ENCODE measurements around the gene CNTN4.
"Not testable (repeated sequence)": the region's sequence is repeated elsewhere in the genome, so short reads cannot be mapped to it uniquely, and the experiment has no call there.

Gene CNTN4

GRCh38 chr3:2523281-2523836 lies 424.7 kb downstream of the CNTN4 start:
- Histone ChIP-seq H4K20me1 (ENCODE audit: insufficient read depth, low read length) (no peaks in the 10 kb centered on the region), H3F3A (ENCODE audit: insufficient read depth, low read length) (no peaks in the 10 kb centered on the region), H3K4me2 (ENCODE audit: low read depth, low read length) (no peak overlapping the region), H3K36me3 (replicated peaks; ENCODE audit: insufficient read depth, low read length) (no peaks in the 10 kb centered on the region), H2AFZ (ENCODE audit: low read length) (no peak overlapping the region), H3K9ac (ENCODE audit: low read length) (no peak overlapping the region), H3K4me3 (ENCODE audit: low read length) (no peak overlapping the region), H3K27me3 (replicated peaks; ENCODE audit: insufficient read depth, low read length) (no peaks in the 10 kb centered on the region), H3K27ac (ENCODE audit: low read length) (no peak overlapping the region), H3K4me1 (ENCODE audit: low read length) (no peaks in the 10 kb centered on the region), H3K9me2 (replicated peaks; ENCODE audit: insufficient read depth, low read length) (no peaks in the 10 kb centered on the region), H3K9me3 (replicated peaks; ENCODE audit: insufficient read depth, low read length) (no peaks in the 10 kb centered on the region), H3K79me2 (ENCODE audit: low read length) (no peaks in the 10 kb centered on the region)
- no peak for DNase-seq
- TF ChIP-seq EZH2 (optimal IDR thresholded peaks at IDR 0.05; ENCODE audit: low read depth, low read length) (no peak), EZH2phosphoT487 (IDR thresholded peaks at IDR 0.05; ENCODE audit: low read length) (no peak)
- TF ChIP-seq, protein P1, sequence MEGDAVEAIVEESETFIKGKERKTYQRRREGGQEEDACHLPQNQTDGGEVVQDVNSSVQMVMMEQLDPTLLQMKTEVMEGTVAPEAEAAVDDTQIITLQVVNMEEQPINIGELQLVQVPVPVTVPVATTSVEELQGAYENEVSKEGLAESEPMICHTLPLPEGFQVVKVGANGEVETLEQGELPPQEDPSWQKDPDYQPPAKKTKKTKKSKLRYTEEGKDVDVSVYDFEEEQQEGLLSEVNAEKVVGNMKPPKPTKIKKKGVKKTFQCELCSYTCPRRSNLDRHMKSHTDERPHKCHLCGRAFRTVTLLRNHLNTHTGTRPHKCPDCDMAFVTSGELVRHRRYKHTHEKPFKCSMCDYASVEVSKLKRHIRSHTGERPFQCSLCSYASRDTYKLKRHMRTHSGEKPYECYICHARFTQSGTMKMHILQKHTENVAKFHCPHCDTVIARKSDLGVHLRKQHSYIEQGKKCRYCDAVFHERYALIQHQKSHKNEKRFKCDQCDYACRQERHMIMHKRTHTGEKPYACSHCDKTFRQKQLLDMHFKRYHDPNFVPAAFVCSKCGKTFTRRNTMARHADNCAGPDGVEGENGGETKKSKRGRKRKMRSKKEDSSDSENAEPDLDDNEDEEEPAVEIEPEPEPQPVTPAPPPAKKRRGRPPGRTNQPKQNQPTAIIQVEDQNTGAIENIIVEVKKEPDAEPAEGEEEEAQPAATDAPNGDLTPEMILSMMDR (IDR thresholded peaks at IDR 0.05; ENCODE audit: low read length): no peak

DNA sequence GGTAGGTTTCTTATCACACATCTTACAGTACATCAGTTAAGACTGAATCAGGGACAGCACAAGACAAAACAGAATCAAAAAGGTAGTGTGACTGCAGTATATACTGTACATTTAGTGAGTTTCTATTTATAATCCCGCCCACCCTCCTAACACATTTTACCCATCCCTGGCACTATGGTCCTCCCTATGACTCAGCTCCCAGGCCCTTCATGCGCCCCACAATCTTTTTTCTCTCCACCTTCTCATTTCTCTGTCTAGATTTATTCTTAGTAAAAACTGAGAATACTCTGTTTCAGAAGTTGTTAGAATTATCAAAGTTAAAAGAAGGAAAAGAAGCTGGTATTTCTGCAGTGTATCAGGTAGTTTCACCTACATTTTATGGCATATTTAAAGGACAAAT lies 427.3 kb downstream of the CNTN4 start:
- Histone ChIP-seq H3K9me2 (replicated peaks; ENCODE audit: insufficient read depth, low read length) (no peaks in the 10 kb centered on the region), H2AFZ (ENCODE audit: low read length) (no peak overlapping the region), H3K4me1 (ENCODE audit: low read length) (no peaks in the 10 kb centered on the region), H3K9me3 (replicated peaks; ENCODE audit: insufficient read depth, low read length) (no peaks in the 10 kb centered on the region), H3K27me3 (replicated peaks; ENCODE audit: insufficient read depth, low read length) (no peaks in the 10 kb centered on the region), H3K9ac (ENCODE audit: low read length) (no peak overlapping the region), H3K27ac (ENCODE audit: low read length) (no peak overlapping the region), H3K79me2 (ENCODE audit: low read length) (no peaks in the 10 kb centered on the region), H3F3A (ENCODE audit: insufficient read depth, low read length) (no peaks in the 10 kb centered on the region), H3K36me3 (replicated peaks; ENCODE audit: insufficient read depth, low read length) (no peaks in the 10 kb centered on the region), H3K4me3 (ENCODE audit: low read length) (no peak overlapping the region), H4K20me1 (ENCODE audit: insufficient read depth, low read length) (no peaks in the 10 kb centered on the region), H3K4me2 (ENCODE audit: low read depth, low read length) (no peak overlapping the region)
- TF ChIP-seq, protein P1 (IDR thresholded peaks at IDR 0.05; ENCODE audit: low read length): no peak
- TF ChIP-seq EZH2phosphoT487 (IDR thresholded peaks at IDR 0.05; ENCODE audit: low read length) (no peak), EZH2 (optimal IDR thresholded peaks at IDR 0.05; ENCODE audit: low read depth, low read length) (no peak)
- DNase-seq: no peak

DNA sequence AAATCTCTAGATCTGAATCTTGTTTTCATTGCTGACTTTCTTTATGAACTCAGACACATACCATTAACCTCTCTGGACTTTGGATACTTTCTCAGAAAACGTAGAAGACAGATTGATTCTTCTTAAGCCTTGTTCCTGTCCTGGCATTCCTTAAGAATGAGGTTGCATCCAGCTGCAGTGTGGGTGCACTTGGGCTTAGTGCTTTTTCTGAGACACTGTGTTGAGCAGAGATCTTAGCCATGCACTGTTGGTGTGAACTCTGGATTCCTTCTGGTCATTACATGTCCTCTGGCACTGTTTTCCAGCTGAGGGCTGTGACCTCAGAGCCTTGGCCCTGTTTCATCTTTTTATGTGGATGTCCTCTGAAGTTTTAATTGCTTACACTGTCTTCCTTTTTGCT lies 428.3 kb downstream of the CNTN4 start:
- Histone ChIP-seq H3K27me3 (replicated peaks; ENCODE audit: insufficient read depth, low read length) (no peaks in the 10 kb centered on the region), H4K20me1 (ENCODE audit: insufficient read depth, low read length) (no peaks in the 10 kb centered on the region), H2AFZ (ENCODE audit: low read length) (no peak overlapping the region), H3K9me2 (replicated peaks; ENCODE audit: insufficient read depth, low read length) (no peaks in the 10 kb centered on the region), H3K4me1 (ENCODE audit: low read length) (no peaks in the 10 kb centered on the region), H3F3A (ENCODE audit: insufficient read depth, low read length) (no peaks in the 10 kb centered on the region), H3K79me2 (ENCODE audit: low read length) (no peaks in the 10 kb centered on the region), H3K4me3 (ENCODE audit: low read length) (no peak overlapping the region), H3K9ac (ENCODE audit: low read length) (no peak overlapping the region), H3K27ac (ENCODE audit: low read length) (no peak overlapping the region), H3K9me3 (replicated peaks; ENCODE audit: insufficient read depth, low read length) (no peaks in the 10 kb centered on the region), H3K36me3 (replicated peaks; ENCODE audit: insufficient read depth, low read length) (no peaks in the 10 kb centered on the region), H3K4me2 (ENCODE audit: low read depth, low read length) (no peak overlapping the region)
- TF ChIP-seq, protein P1 (IDR thresholded peaks at IDR 0.05; ENCODE audit: low read length): no peak
- no peak for TF ChIP-seq EZH2 (optimal IDR thresholded peaks at IDR 0.05; ENCODE audit: low read depth, low read length)
- no peak for TF ChIP-seq EZH2phosphoT487 (IDR thresholded peaks at IDR 0.05; ENCODE audit: low read length)
- no peak for DNase-seq

GRCh38 chr3:2527328-2527727 lies 428.7 kb downstream of the CNTN4 start:
- not testable (repeated sequence) for H2AFZ ChIP-seq (ENCODE audit: low read length); DNase-seq; H3K9ac ChIP-seq (ENCODE audit: low read length); H3K79me2 ChIP-seq (ENCODE audit: low read length); H4K20me1 ChIP-seq (ENCODE audit: insufficient read depth, low read length); H3F3A ChIP-seq (ENCODE audit: insufficient read depth, low read length); H3K36me3 ChIP-seq (replicated peaks; ENCODE audit: insufficient read depth, low read length); H3K9me3 ChIP-seq (replicated peaks; ENCODE audit: insufficient read depth, low read length); H3K4me1 ChIP-seq (ENCODE audit: low read length); H3K27ac ChIP-seq (ENCODE audit: low read length); H3K4me3 ChIP-seq (ENCODE audit: low read length); H3K4me2 ChIP-seq (ENCODE audit: low read depth, low read length); H3K27me3 ChIP-seq (replicated peaks; ENCODE audit: insufficient read depth, low read length); H3K9me2 ChIP-seq (replicated peaks; ENCODE audit: insufficient read depth, low read length)

DNA sequence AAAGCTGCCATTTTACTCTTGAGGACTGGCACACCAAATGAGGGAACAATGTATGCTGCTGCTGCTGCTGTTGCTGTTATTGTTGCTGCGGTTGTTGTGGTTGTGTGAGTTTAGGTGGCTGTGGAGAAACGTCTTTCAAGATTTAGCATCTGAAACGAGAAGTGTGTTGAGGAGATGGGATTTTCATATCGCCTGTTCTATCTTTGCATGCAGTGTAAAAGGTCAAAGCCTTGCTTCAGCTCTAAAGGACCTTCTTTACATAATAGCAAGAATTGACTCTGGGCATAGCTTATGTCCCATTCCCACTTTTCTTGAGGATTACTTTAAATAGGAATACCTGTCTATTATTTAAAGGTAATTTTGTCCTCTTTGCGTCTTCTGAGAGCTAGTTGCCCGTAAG lies 436.1 kb downstream of the CNTN4 start:
- H3F3A ChIP-seq (ENCODE audit: insufficient read depth, low read length); H4K20me1 ChIP-seq (ENCODE audit: insufficient read depth, low read length); H3K27ac ChIP-seq (ENCODE audit: low read length); H3K9me3 ChIP-seq (replicated peaks; ENCODE audit: insufficient read depth, low read length); H3K4me1 ChIP-seq (ENCODE audit: low read length); H3K9me2 ChIP-seq (replicated peaks; ENCODE audit: insufficient read depth, low read length); H3K27me3 ChIP-seq (replicated peaks; ENCODE audit: insufficient read depth, low read length); H3K9ac ChIP-seq (ENCODE audit: low read length); H2AFZ ChIP-seq (ENCODE audit: low read length); H3K4me3 ChIP-seq (ENCODE audit: low read length); H3K79me2 ChIP-seq (ENCODE audit: low read length); H3K4me2 ChIP-seq (ENCODE audit: low read depth, low read length); DNase-seq; H3K36me3 ChIP-seq (replicated peaks; ENCODE audit: insufficient read depth, low read length): not testable (repeated sequence)
